Fibroblast of lung (primary cell): ENCODE data around the gene STK4.

ENCODE experiments used
- CTCF ChIP-seq, 2 donors: IDR thresholded peaks in 1 of 2; conservative IDR thresholded peaks in 1 of 2; 1 replicate in 1 of 2; 2 replicates in 1 of 2; pipeline ENCODE4 v1.5.1; 2011 to 2012; ENCODE audit warnings: low read length in 2 of 2, control low read depth in 1 of 2, inconsistent platforms in 1 of 2, low read depth in 1 of 2, mild to moderate bottlenecking in 1 of 2
- EZH2 ChIP-seq: IDR thresholded peaks from 2 replicates; pipeline ENCODE4 v1.5.1; 2012; ENCODE audit warnings: low read length, control low read depth, mild to moderate bottlenecking; ENCODE audit errors: missing control alignments

GRCh38 chr20:45008521-45009049 is 42.3 kb downstream of the STK4 start:
- TF ChIP-seq CTCF (conservative IDR thresholded peaks at IDR 0.05 in 1 of 2, IDR thresholded peaks at IDR 0.05 in 1 of 2; ENCODE audit: low read depth in 1 of 2, low read length in 2 of 2) (no peak), EZH2 (no peak)
